GM12872 (cell line): ENCODE measurements around the gene PDCD1.

ENCODE experiments used
- CTCF ChIP-seq: IDR thresholded peaks from 3 replicates; pipeline ENCODE4 v1.5.1; 2011; ENCODE audit warnings: low read depth, mild to moderate bottlenecking, low read length, moderate library complexity; ENCODE audit not compliant: insufficient read depth

PDCD1 gene

GRCh38 chr2:241859436-241860183 lies 916 bp upstream of the PDCD1 start:
- peak; percentile 57 for TF ChIP-seq CTCF

- TF ChIP-seq CTCF = no peak
Observed at GRCh38 chr2:241859017-241859435, 332 bp upstream of the PDCD1 start.

GRCh38 chr2:241857572-241858121 lies 1.0 kb downstream of the PDCD1 start:
- TF ChIP-seq CTCF = no peak

- no peak for TF ChIP-seq CTCF
Observed at GRCh38 chr2:241857041-241857541, 1.6 kb downstream of the PDCD1 start.

- TF ChIP-seq CTCF = no peak
Observed at GRCh38 chr2:241855888-241856422, 2.7 kb downstream of the PDCD1 start.

- no peak for TF ChIP-seq CTCF
Observed at GRCh38 chr2:241855245-241855887, 3.3 kb downstream of the PDCD1 start.

GRCh38 chr2:241854342-241855244 lies 4.1 kb downstream of the PDCD1 start:
- no peak for TF ChIP-seq CTCF
